ENCODE measurements around the gene MYEF2. TPM values are rescaled to one million over a fixed set of nuclear protein-coding genes. Genes with fewer than 3 reads are reported as not detected.

Gene MYEF2
- total and polyA plus RNA-seq, 2 experiments from 2014 or later = 62.0 to 79.7 TPM

DNA sequence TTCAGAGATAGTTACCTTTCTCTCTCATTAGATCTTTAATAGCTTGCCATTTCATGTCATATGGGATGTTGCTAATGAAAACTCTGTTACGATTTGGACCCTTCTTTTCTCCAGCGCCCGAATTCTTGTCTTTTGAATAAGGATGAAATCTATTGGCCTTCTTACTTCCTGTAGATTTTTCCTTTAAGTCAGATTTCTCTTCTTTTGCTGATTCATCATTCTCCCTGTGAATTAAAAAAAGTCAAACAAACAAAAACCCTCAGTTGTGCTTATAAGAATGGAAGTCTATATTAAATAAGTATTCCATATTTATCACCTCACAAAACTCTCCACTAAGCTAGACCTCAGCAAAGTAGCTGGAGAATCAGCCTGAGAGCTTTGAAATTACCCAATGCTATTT is 9.5 kb downstream of the MYEF2 start:
- Histone ChIP-seq H3K27me3 (ENCODE audit: insufficient read depth) (no peaks in the 10 kb centered on the region), H3K27ac (ENCODE audit: low read depth) (no peak overlapping the region), H3K9me2 (ENCODE audit: insufficient read depth) (no peaks in the 10 kb centered on the region), H3K36me3 (ENCODE audit: insufficient read depth) (0 out of 2 replicates have a peak, but pooled peaks cover 9% of the 10 kb centered on the region), H3K79me2 (replicated peaks; ENCODE audit: insufficient read depth) (peaks cover 71% of the 10 kb centered on the region), H3F3A (replicated peaks; ENCODE audit: low read depth) (no peaks in the 10 kb centered on the region), H2AFZ (no peak overlapping the region), H3K4me3 (no peak overlapping the region), H4K20me1 (replicated peaks; ENCODE audit: insufficient read depth) (0 out of 2 replicates have a peak, but pooled peaks cover 8% of the 10 kb centered on the region), H3K4me2 (no peak overlapping the region), H3K4me1 (ENCODE audit: insufficient read depth) (peaks cover 20% of the 10 kb centered on the region)
- no peak overlapping the region for H3K4me3 Mint-ChIP-seq
- no peaks in the 10 kb centered on the region for H3K27me3 Mint-ChIP-seq (ENCODE audit: insufficient read depth, low read depth, poor library complexity)
- no peak for TF ChIP-seq ZNF114 (CRISPR knock-in tag; IDR thresholded peaks at IDR 0.05)
- no peak for TF ChIP-seq REST (IDR thresholded peaks at IDR 0.05; ENCODE audit: unreplicated experiment)
- TF ChIP-seq CTCF (conservative IDR thresholded peaks at IDR 0.05; ENCODE audit: low read depth in 2 of 2) = no peak
- TF ChIP-seq EZH2 (IDR thresholded peaks at IDR 0.05; ENCODE audit: low read depth, unreplicated experiment) = no peak
- no peak for TF ChIP-seq ETS1 (IDR thresholded peaks at IDR 0.05)
- TF ChIP-seq ZNF331 (CRISPR knock-in tag; IDR thresholded peaks at IDR 0.05; ENCODE audit: low read depth) = no peak
- TF ChIP-seq, protein P1, sequence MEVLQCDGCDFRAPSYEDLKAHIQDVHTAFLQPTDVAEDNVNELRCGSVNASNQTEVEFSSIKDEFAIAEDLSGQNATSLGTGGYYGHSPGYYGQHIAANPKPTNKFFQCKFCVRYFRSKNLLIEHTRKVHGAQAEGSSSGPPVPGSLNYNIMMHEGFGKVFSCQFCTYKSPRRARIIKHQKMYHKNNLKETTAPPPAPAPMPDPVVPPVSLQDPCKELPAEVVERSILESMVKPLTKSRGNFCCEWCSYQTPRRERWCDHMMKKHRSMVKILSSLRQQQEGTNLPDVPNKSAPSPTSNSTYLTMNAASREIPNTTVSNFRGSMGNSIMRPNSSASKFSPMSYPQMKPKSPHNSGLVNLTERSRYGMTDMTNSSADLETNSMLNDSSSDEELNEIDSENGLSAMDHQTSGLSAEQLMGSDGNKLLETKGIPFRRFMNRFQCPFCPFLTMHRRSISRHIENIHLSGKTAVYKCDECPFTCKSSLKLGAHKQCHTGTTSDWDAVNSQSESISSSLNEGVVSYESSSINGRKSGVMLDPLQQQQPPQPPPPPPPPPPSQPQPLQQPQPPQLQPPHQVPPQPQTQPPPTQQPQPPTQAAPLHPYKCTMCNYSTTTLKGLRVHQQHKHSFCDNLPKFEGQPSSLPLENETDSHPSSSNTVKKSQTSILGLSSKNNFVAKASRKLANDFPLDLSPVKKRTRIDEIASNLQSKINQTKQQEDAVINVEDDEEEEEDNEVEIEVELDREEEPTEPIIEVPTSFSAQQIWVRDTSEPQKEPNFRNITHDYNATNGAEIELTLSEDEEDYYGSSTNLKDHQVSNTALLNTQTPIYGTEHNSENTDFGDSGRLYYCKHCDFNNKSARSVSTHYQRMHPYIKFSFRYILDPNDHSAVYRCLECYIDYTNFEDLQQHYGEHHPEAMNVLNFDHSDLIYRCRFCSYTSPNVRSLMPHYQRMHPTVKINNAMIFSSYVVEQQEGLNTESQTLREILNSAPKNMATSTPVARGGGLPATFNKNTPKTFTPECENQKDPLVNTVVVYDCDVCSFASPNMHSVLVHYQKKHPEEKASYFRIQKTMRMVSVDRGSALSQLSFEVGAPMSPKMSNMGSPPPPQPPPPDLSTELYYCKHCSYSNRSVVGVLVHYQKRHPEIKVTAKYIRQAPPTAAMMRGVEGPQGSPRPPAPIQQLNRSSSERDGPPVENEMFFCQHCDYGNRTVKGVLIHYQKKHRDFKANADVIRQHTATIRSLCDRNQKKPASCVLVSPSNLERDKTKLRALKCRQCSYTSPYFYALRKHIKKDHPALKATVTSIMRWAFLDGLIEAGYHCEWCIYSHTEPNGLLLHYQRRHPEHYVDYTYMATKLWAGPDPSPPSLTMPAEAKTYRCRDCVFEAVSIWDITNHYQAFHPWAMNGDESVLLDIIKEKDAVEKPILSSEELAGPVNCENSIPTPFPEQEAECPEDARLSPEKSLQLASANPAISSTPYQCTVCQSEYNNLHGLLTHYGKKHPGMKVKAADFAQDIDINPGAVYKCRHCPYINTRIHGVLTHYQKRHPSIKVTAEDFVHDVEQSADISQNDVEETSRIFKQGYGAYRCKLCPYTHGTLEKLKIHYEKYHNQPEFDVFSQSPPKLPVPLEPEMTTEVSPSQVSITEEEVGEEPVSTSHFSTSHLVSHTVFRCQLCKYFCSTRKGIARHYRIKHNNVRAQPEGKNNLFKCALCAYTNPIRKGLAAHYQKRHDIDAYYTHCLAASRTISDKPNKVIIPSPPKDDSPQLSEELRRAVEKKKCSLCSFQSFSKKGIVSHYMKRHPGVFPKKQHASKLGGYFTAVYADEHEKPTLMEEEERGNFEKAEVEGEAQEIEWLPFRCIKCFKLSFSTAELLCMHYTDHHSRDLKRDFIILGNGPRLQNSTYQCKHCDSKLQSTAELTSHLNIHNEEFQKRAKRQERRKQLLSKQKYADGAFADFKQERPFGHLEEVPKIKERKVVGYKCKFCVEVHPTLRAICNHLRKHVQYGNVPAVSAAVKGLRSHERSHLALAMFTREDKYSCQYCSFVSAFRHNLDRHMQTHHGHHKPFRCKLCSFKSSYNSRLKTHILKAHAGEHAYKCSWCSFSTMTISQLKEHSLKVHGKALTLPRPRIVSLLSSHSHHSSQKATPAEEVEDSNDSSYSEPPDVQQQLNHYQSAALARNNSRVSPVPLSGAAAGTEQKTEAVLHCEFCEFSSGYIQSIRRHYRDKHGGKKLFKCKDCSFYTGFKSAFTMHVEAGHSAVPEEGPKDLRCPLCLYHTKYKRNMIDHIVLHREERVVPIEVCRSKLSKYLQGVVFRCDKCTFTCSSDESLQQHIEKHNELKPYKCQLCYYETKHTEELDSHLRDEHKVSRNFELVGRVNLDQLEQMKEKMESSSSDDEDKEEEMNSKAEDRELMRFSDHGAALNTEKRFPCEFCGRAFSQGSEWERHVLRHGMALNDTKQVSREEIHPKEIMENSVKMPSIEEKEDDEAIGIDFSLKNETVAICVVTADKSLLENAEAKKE (CRISPR knock-in tag; IDR thresholded peaks at IDR 0.05) = no peak
- no peak for TF ChIP-seq CREB1 (CRISPR knock-in tag; IDR thresholded peaks at IDR 0.05; ENCODE audit: low read depth)
- TF ChIP-seq POLR2AphosphoS5 (IDR thresholded peaks at IDR 0.05; ENCODE audit: low read depth) = no peak
- no peak for TF ChIP-seq STAT1 (IDR thresholded peaks at IDR 0.05; ENCODE audit: unreplicated experiment)
- no peak for TF ChIP-seq JUNB (IDR thresholded peaks at IDR 0.05; ENCODE audit: unreplicated experiment)
- TF ChIP-seq EZH2phosphoT487 (IDR thresholded peaks at IDR 0.05; ENCODE audit: unreplicated experiment) = no peak
- TF ChIP-seq NANOG (IDR thresholded peaks at IDR 0.05; ENCODE audit: borderline replicate concordance) = no peak
- no peaks in the 10 kb centered on the region for H3K9me3 Mint-ChIP-seq
- H3K4me1 Mint-ChIP-seq = peaks cover 32% of the 10 kb centered on the region
- H3K27ac Mint-ChIP-seq = peak overlapping the region; percentile 79
- ATAC-seq (no peak), DNase-seq (ENCODE audit: low spot score) (no peak)
- H3K36me3 Mint-ChIP-seq (ENCODE audit: low read depth) = peaks cover 37% of the 10 kb centered on the region

Data from GM23338 (cell line).